DOHH2 (cell line): ENCODE measurements around the gene NNAT.

Experiments
- H3F3A ChIP-seq: fragments of 200-600 bp; sonication (generic), shearing (Covaris generic); 2 replicates; pipeline ENCODE4 v1.6.0; 2016; ENCODE audit warnings: antibody characterized with exemption, mild to moderate bottlenecking; ENCODE audit not compliant: control insufficient read depth, insufficient read depth
- H3K27ac ChIP-seq: fragments of 200-600 bp; sonication (generic); 2 replicates; pipeline ENCODE4 v1.5.1; 2014; ENCODE audit warnings: low read depth, mild to moderate bottlenecking, low read length, moderate library complexity
- H3K27me3 ChIP-seq: fragments of 200-600 bp; sonication (generic); 2 replicates; pipeline ENCODE4 v1.6.1; 2014; ENCODE audit warnings: mild to moderate bottlenecking, low read length, mixed read lengths; ENCODE audit not compliant: control insufficient read depth
- H3K36me3 ChIP-seq: fragments of 200-600 bp; sonication (generic); 2 replicates; pipeline ENCODE4 v1.6.1; 2014; ENCODE audit warnings: mild to moderate bottlenecking, low read length, moderate library complexity, mixed read lengths; ENCODE audit not compliant: control insufficient read depth
- H3K4me1 ChIP-seq: fragments of 200-600 bp; sonication (generic); 2 replicates; pipeline ENCODE4 v1.6.1; 2014; ENCODE audit warnings: mild to moderate bottlenecking, low read length, mixed read lengths; ENCODE audit not compliant: control insufficient read depth
- H3K4me2 ChIP-seq: fragments of 200-600 bp; sonication (generic); 2 replicates; pipeline ENCODE4 v1.6.0; 2014; ENCODE audit warnings: mild to moderate bottlenecking, low read length, moderate library complexity
- H3K4me3 ChIP-seq: fragments of 200-600 bp; sonication (generic); 2 replicates; pipeline ENCODE4 v1.5.1; 2014; ENCODE audit warnings: mild to moderate bottlenecking, low read length, mixed read lengths
- H3K79me2 ChIP-seq: fragments of 200-600 bp; sonication (generic); 2 replicates; pipeline ENCODE4 v1.6.1; 2014; ENCODE audit warnings: mild to moderate bottlenecking, low read length, mixed read lengths; ENCODE audit not compliant: control insufficient read depth
- H3K9me2 ChIP-seq: fragments of 200-600 bp; sonication (generic); replicated peaks from 2 replicates; pipeline ENCODE4 v1.6.1; 2014; ENCODE audit warnings: mild to moderate bottlenecking, low read length, mixed read lengths; ENCODE audit not compliant: control insufficient read depth
- H3K9me3 ChIP-seq: fragments of 200-600 bp; sonication (generic); 2 replicates; pipeline ENCODE4 v1.6.1; 2014; ENCODE audit warnings: antibody characterized with exemption, low read length, mixed read lengths; ENCODE audit not compliant: control insufficient read depth, insufficient read depth
- H4K20me1 ChIP-seq: fragments of 200-600 bp; sonication (generic); 2 replicates; pipeline ENCODE4 v1.6.0; 2014; ENCODE audit warnings: low read depth, mild to moderate bottlenecking, antibody characterized with exemption, low read length, moderate library complexity; ENCODE audit not compliant: control insufficient read depth, insufficient read depth
- CTCF ChIP-seq: fragments of 200-600 bp; sonication (generic); IDR thresholded peaks from one replicate; pipeline ENCODE4 v1.5.1; 2014; ENCODE audit warnings: antibody characterized with exemption, mild to moderate bottlenecking, low read depth, low read length; ENCODE audit not compliant: poor library complexity, severe bottlenecking
- EZH2phosphoT487 ChIP-seq: fragments of 200-600 bp; sonication (generic); IDR thresholded peaks from 2 replicates; pipeline ENCODE4 v1.6.1; 2017; ENCODE audit warnings: borderline replicate concordance, mild to moderate bottlenecking, antibody characterized with exemption, low read length, moderate library complexity, mixed read lengths

The NNAT gene

GRCh38 chr20:37494796-37495195, 26.3 kb upstream of the NNAT start:
- Histone ChIP-seq H3K4me3 (no peak overlapping the region), H3K27ac (no peak overlapping the region), H3F3A (no peaks in the 10 kb centered on the region), H3K9me2 (no peaks in the 10 kb centered on the region), H3K4me1 (peaks cover 8% of the 10 kb centered on the region), H3K36me3 (no peaks in the 10 kb centered on the region), H4K20me1 (no peaks in the 10 kb centered on the region), H3K4me2 (no peak overlapping the region), H3K27me3 (0 out of 2 replicates have a peak, but pooled peaks cover 2% of the 10 kb centered on the region), H3K79me2 (no peaks in the 10 kb centered on the region), H3K9me3 (no peaks in the 10 kb centered on the region)
- TF ChIP-seq CTCF (no peak), EZH2phosphoT487 (no peak)

GRCh38 chr20:37498066-37498665, 22.9 kb upstream of the NNAT start:
- Histone ChIP-seq H3K4me2 (no peak overlapping the region), H3K79me2 (no peaks in the 10 kb centered on the region), H3K9me3 (no peaks in the 10 kb centered on the region), H3K36me3 (no peaks in the 10 kb centered on the region), H3K27me3 (no peaks in the 10 kb centered on the region), H3K27ac (no peak overlapping the region), H4K20me1 (no peaks in the 10 kb centered on the region), H3K4me3 (no peak overlapping the region), H3F3A (no peaks in the 10 kb centered on the region), H3K4me1 (peaks cover 8% of the 10 kb centered on the region), H3K9me2 (no peaks in the 10 kb centered on the region)
- TF ChIP-seq CTCF, result no peak
- TF ChIP-seq EZH2phosphoT487, result no peak

GRCh38 chr20:37500311-37500710, 20.7 kb upstream of the NNAT start:
- Histone ChIP-seq H3K9me3 (no peaks in the 10 kb centered on the region), H3K4me3 (no peak overlapping the region), H3K36me3 (no peaks in the 10 kb centered on the region), H4K20me1 (no peaks in the 10 kb centered on the region; the same call in 1 of the 2 replicates), H3K79me2 (no peaks in the 10 kb centered on the region), H3K27me3 (no peaks in the 10 kb centered on the region), H3K9me2 (no peaks in the 10 kb centered on the region), H3K4me2 (no peak overlapping the region), H3K27ac (no peak overlapping the region), H3F3A (no peaks in the 10 kb centered on the region), H3K4me1 (peaks cover 8% of the 10 kb centered on the region)
- TF ChIP-seq EZH2phosphoT487, result no peak

GRCh38 chr20:37501940-37502339, 19.1 kb upstream of the NNAT start:
- no peaks in the 10 kb centered on the region for H3K9me2 ChIP-seq
- TF ChIP-seq EZH2phosphoT487 (no peak), CTCF (no peak)

More at GRCh38 chr20:37501940-37502339, 19.1 kb upstream of the NNAT start:
- Histone ChIP-seq H3K27ac (no peak overlapping the region), H3K4me1 (peaks cover 7% of the 10 kb centered on the region), H3K9me3 (no peaks in the 10 kb centered on the region), H3K36me3 (no peaks in the 10 kb centered on the region), H3K27me3 (no peaks in the 10 kb centered on the region), H3K4me2 (no peak overlapping the region), H3K4me3 (no peak overlapping the region), H4K20me1 (no peaks in the 10 kb centered on the region; the same call in 1 of the 2 replicates), H3K79me2 (no peaks in the 10 kb centered on the region), H3F3A (no peaks in the 10 kb centered on the region)
